ENCODE results near the gene ADAP1.

DNA sequence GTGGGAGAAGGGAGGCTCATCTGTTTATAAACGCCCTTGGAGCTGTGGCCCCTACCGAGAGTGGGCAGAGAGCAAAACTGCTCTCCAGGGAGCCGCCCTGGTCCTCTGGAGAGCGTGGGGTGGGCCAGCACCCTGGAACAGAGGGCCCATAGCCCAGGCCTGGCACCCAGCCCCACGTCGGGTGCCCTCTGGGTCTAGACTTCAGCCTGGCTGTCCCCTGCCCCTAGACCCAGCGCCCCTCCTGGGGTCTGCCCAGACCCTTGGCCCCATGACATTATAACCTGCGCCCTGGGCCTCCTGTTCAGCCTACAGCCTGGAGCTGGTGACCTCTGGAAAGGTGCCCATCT, 53.5 kb downstream of the ADAP1 start:
- TF ChIP-seq, protein P1, sequence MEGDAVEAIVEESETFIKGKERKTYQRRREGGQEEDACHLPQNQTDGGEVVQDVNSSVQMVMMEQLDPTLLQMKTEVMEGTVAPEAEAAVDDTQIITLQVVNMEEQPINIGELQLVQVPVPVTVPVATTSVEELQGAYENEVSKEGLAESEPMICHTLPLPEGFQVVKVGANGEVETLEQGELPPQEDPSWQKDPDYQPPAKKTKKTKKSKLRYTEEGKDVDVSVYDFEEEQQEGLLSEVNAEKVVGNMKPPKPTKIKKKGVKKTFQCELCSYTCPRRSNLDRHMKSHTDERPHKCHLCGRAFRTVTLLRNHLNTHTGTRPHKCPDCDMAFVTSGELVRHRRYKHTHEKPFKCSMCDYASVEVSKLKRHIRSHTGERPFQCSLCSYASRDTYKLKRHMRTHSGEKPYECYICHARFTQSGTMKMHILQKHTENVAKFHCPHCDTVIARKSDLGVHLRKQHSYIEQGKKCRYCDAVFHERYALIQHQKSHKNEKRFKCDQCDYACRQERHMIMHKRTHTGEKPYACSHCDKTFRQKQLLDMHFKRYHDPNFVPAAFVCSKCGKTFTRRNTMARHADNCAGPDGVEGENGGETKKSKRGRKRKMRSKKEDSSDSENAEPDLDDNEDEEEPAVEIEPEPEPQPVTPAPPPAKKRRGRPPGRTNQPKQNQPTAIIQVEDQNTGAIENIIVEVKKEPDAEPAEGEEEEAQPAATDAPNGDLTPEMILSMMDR (conservative IDR thresholded peaks at IDR 0.05; ENCODE audit: low read length): no peak
- no peak for TF ChIP-seq EZH2phosphoT487 (IDR thresholded peaks at IDR 0.05; ENCODE audit: borderline replicate concordance)

All from Loucy (cell line).